GM19193 (cell line): ENCODE data around the gene KIF20B.

Source experiments
- POLR2A ChIP-seq: IDR thresholded peaks from 4 replicates; pipeline ENCODE4 v1.6.1; 2011; ENCODE audit not compliant: insufficient read depth, insufficient read length; ENCODE audit errors: extremely low read depth

The KIF20B gene

DNA sequence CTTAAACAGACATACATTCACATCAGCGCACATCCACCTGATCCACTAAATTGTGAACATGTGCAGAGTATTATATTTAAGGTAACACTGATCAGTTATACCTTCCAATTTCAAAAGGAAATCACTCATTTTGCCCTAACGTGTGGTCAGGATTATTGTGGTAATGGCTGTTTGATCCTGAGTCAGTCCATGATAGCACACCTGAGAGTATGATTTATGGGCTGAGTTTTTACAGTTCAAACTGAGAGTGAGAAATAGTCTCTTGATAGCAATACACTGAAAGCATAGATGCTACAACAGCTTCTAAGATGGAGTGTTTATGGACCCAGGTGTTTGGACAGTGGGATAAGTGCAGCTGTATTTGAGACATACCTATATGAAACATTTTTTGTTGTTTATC lies 96.7 kb downstream of the KIF20B start:
- TF ChIP-seq POLR2A = no peak

DNA sequence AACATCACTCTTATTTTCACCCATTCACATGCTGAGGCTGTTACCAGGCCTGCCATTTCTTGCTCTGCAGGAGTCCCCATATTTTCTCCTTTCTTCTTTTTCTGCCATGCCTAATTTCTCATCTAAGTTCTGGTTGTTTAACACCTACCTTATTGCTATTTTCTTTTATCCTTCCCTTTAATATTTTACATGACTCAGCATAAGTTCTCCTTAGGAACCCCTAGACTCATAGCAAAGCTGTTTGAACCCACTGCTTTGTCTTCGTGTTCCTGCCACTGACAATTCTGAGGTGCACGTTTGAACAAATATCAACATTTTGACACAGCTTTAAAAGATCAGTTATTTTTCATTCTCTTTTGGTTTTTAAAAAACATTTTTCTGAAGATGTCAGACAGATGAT lies 98.2 kb downstream of the KIF20B start:
- no peak for TF ChIP-seq POLR2A

DNA sequence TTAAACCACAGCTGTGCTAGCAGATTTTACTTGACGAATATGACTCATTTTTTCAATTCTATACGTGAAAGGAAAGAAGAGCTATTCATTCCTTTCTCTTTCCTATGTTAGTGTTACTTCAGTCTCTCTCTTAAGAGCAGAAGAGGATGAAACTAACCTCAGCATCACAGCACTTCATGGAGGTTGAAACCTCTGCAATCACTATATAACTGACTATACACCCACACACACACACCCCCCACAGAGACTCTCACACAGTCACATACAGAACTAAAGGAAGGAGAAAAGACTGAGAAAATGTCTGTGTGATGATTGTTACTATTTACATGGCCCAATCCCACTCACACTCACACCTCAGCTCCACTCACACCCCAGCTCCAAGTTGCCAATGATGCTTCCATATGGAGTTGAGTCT lies 104.2 kb downstream of the KIF20B start:
- TF ChIP-seq POLR2A = no peak

DNA sequence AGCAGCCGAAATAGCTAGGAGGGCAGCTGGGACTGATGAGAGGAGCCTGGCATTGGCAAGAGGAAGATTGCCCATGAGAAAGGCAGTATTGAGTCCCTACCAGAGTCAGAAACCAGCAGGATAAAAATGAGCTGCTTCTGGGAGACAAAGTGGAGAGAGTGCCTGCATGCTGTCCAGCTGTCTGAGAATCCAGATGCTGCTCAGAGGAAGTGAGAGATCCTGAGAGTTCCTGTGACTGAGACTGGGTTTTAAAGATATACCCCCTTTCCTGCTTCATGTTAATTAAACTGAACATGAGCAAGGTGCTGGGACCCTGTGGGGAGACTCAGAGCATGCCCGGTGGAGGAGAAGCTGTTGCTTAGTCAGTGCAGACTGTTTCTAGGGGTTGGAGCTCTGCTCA lies 107.5 kb downstream of the KIF20B start:
- TF ChIP-seq POLR2A = no peak

DNA sequence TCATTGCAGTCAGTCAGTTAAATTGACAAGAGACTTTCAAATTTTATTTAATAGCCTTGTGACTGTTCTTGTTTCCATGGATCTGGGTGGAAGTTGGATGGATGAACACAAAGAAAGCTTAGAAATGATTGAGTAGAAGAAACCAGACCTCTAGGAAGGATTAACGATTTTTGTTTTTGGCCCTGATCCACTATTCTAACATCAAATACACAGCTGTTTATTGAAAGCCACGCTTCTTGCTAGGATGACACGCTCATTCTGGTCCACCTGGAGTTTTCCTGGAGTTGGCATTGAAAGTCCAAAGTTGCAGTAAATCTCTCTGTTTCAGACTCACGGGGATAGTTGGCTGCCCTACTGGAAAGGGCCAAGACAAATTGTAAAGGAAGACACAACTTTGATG lies 108.4 kb downstream of the KIF20B start:
- TF ChIP-seq POLR2A = no peak

DNA sequence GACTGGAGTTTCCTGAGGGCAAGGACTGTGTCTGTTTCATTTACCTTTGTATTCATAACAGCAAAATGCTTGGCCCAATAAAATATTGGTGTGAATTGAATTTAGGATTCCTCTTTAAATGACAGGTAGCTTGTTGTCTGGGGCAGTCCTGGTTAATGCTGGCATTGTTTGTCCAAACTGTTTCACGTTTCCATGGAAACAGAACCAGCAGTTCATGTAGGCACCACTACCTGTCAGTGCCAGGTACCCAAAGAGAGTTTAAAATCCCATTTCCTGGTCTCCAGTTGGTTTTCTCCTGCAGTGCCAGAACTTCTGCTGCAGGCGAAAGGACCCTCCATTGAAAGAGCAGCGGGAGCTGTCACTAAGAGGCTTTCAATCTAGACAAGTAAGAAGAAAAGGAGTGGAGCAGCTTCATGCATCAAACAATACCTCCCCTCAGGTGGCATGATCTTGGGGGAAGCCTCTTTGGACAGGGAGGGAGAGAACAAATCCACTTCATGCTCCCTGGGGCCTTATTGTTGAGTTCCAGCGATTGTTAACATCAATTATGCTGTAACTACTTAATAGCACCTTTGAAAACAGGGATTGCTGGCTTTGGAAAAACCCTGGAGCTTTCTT lies 109.6 kb downstream of the KIF20B start:
- TF ChIP-seq POLR2A = no peak

DNA sequence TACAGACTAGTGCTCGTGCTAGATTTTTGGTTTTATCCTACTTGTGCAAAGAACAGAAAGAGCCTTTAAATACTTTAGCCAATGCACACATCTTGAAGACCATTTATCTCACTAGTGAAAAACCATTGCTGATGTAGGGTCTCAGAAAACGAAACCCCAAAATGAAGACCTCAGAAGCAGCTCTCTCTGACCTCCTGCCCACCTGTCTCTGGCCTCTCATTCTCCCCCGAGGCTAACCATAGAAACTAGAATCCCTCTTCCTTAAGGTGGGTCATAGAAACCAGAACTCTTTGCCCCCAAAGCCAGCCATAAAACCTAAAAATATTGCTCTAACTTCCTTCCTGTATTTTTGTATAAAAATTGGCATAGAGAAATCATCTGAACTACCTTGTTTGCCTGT lies 112.2 kb downstream of the KIF20B start:
- TF ChIP-seq POLR2A = no peak

DNA sequence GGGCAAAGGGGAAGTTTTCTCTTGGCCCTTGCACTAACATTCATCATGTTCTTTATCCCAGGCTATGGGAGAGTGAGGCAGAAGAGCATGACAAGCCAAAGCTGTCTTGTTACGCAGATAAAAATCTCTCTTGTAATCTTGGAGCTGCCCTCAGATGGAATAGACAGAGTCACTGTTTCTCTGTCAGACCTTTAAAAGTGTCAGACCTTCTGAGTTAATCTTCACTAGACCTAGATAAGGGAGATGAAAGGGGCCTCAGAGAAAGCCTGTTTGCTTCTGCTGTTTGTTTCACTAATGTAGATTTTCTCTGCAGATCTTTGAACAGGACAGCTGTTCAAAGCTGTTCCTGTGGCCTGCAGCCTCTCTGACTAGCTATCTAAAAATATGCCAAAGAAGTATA lies 112.9 kb downstream of the KIF20B start:
- no peak for TF ChIP-seq POLR2A

DNA sequence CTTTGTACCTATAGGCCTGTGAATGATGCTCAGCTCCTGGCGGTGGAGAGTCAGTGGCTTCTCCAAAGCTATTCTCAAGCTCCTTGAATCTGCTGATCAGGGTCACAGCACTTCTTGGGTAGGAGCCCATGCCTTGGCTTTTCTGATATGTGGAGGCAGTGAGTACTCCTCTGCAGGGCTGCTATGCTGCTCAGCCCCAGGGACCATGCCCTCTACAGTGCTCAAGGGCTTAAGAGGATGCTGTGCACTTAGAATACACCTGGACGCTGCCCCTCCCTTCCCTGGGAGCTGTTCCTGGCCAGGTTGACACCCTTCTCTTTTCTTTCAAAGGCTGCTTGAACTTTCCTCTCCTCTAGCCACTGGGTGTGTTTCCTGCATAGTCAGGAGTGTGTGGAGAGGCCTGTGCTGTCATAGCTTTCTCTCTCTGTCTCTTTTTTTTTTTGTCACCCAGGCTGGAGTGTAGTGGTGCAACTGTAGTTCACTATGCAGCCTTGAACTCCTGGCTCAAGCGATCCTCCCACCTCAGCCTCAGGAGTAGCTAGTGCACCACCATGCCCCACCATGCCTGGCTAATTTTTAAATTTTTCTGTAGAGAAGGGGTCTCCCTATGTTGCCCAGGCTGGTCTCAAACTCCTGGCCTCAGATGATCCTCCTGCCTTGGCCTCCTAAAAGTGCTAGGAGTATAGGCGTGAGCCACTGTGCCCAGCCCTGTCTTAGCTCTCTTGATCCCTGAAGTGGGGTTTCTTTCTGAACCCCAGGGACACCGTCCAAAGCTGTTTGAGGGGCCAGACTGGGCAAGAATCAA lies 113.9 kb downstream of the KIF20B start:
- no peak for TF ChIP-seq POLR2A
